Stimulated activated CD8-positive, alpha-beta memory T cell treated with anti-CD3 and anti-CD28 coated beads, Interleukin-4, amount 100 ng/mL, for 4 hours (primary cell): ENCODE data around the gene ZSCAN31.

Source experiments
- DNase-seq, 2 donors: peaks; one replicate each; pipeline ENCODE4 v3.0.0-alpha.2; 2020; ENCODE audit warnings: low read depth in 2 of 2, low spot score in 1 of 2

Gene ZSCAN31

DNA sequence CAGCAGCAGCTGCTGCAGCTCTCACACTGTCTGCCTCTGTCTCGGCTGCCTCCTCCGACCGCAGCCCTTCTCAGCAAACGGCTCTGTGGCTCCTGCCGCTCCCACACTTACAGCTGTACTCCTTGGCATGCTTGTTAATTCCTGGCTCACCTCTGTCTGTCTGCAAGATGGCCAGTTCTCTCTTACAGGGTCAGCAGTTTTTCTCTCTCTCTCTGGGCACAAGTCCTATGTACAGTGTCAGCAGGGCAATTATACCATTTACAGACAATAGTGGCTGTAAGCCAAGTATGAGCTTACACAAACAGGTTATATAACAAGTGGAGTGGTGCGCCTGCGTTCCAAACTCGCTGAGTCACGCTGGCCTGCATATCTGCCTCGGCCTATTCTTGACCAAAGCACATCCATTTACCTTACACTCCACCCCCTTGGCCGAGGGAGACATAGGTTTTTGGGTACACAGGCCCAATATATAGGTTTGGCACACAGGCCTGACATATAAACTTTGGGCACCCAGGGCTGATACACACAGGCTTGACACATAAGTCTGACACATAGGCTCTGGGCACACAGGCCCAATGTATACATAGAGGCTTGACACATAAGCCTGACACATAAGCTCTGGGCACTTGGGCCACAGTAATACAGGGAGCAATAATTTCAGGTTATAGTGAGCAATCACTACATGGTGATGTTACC lies 18.2 kb upstream of the ZSCAN31 start:
- DNase-seq, result no peak

DNA sequence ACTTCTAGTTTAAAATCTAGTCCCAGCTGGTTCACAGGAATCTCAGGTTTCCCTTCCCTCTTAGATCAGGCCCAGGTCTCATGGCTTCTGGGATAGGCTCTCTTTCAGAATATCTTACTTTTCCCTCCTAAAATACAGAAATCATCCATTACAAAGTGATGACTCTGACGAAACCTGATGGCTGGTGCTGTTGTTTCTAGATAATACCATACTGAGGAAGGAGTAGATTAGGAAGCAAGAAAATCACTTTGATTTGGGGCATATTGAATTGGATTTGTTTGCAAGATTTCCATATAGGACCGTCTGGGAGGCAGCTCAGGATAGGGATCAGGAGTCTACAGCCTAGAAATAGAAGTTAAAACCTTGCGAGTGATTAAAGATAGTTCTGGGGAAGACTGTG lies 17.4 kb upstream of the ZSCAN31 start:
- no peak for DNase-seq

GRCh38 chr6:28351493-28351925 lies 15.6 kb upstream of the ZSCAN31 start:
- DNase-seq, result no peak

DNA sequence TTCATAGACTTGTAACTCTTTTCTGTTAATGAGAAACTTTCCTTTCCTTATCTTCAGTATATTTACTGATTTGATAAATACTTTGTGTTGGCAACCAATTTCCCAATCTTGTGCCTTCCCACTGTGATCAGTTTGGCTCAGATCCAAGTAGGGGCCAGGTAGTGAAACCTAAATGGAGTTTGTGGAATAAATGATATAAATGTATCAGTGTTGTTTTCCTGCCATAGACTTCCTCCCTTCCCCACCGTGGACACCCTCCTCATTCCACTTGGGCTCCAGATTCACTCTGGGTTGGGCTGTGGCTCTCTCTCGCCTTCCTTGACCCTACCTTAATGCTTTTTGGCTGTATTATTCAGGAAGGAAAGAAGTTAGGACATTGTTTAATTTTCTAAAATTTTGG lies 15.1 kb upstream of the ZSCAN31 start:
- no peak for DNase-seq

GRCh38 chr6:28349892-28350737 lies 14.2 kb upstream of the ZSCAN31 start, which contains the start of gene ZKSCAN3:
Gene ZKSCAN3 (plus strand): TSS chr6:28349947. CDS start chr6:28359587, 9,640 bp downstream.
- peak; percentile 64 to 76 for DNase-seq

- DNase-seq, result no peak
These were observed 13.5 kb upstream of the ZSCAN31 start for GRCh38 chr6:28349344-28349891.

GRCh38 chr6:28347119-28347518 lies 11.2 kb upstream of the ZSCAN31 start:
- no peak for DNase-seq

GRCh38 chr6:28345201-28345600 lies 9.3 kb upstream of the ZSCAN31 start:
- no peak for DNase-seq

GRCh38 chr6:28343898-28344677 lies 8.1 kb upstream of the ZSCAN31 start:
- no peak for DNase-seq

GRCh38 chr6:28340310-28341095 lies 4.6 kb upstream of the ZSCAN31 start:
- no peak for DNase-seq

DNA sequence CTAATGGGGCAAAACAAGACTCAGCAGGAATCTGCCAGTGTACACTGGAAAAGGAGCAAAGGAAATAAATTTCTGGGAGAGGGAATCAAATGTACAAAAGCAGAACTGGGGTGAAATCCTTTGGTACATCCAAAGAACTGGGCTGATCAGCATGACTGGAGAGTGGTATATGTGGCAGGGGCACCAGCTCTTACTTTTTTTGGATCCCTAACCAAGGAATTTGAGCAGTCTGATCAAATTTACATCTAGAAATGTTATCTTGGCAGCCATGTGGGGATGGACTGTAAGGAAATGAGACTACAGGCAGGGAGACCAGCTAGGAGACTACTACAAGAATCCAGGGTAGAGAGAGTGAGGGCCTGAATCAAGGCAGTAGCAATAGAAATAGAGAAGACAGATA lies 1.2 kb upstream of the ZSCAN31 start:
- DNase-seq, result no peak

DNA sequence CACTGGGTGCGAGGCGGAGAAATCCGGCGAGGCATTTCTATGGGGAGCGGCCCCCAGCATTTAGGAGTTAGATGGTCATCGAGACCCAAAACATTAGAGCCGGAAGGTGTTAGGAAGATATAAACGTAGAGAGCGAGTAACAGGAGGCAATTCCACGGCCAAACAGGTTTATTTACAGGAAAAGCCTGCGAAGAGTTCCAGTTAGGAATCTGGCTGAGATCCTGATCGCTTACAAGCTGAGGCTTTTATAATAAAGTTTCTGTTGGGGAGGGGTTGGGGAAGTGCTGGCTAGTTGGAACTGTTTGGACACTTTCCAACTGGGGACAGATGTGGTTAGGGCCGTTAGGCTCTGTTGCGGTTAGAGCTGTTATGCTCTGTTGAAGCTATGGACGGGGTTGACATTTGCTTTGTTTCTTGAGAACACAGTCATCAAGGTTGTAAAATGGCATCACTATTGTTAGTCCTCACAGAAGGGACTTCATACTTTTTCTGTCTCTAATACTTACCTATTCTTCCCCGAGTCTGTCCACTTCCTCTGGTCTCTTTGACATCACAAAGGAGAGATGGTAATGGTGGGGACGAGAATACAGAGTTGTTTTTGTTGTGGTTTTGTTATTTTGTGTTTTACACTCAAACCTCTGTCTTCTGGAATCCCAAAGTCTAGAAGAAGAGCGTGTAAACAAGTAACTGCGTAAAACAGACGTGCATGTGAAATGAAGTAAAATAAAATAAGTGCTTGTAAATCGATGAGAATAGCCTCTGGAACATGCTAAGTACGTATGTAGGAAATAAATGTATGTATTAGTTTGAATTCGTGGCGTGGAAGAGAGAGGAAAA lies 554 bp upstream of the ZSCAN31 start:
- DNase-seq, result no peak

DNA sequence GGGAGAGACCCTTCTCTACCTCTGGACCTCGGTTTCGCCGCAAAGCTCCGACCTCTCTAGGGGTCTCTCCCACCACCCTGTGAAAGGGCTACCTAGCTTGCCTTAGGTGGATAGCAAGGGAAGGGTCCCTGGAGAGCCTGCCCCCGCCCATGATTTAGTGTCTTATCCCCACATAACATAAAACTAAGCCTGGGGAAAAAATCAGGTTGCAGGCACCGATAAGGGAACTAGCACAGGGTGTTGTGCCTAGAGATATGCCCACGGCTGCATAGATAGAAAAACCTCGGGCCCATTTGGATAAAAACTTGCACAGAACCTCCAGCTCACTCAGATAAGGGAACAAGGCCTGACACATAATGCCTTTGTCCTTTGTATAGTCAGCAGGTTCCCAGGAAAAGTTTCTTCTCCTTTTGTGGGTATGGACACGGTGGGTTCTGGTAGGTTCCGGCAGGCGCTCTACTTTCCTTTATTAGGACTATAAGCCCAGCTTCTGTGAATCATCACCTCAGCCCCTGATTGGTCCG lies 846 bp downstream of the ZSCAN31 start:
- no peak for DNase-seq

DNA sequence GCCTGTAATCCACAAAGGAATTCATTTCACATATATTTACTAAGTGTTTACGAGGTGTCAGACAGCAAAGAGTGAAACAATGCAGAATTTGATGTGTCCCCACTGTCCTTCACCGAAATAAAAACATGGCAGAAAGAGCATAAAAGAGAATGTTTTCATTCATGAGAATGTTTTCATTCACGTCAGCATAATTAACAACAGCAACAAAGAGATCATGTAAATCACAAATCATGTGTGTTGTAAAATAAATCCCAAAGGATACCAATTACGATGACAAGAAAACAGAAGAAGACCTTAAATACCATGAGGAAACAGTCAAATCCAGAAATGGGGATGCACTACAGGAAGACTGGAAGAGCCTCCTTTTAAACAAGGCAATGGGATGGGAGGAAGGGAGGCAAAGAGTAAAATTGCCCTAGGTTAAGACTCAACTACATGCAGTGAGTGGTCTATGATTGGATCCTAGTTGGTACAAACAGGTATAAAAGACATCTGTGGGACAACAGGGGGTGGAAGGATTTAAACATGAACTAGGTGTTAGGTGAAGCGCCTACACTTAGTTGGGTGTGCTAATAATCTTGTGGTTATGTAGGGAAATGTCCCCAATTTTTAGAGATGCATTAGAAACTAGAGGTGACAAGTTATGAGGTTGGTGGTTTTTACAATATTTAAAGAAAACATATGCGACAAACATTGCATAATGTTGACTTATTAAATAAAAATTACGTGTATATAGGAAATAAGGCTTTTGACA lies 1.5 kb downstream of the ZSCAN31 start:
- no peak for DNase-seq

- no peak for DNase-seq
These were observed 2.3 kb downstream of the ZSCAN31 start for GRCh38 chr6:28333599-28334018.

- DNase-seq, result no peak
These were observed 2.9 kb downstream of the ZSCAN31 start for GRCh38 chr6:28333047-28333446.

- no peak for DNase-seq
These were observed 5.9 kb downstream of the ZSCAN31 start for GRCh38 chr6:28330041-28330440.

DNA sequence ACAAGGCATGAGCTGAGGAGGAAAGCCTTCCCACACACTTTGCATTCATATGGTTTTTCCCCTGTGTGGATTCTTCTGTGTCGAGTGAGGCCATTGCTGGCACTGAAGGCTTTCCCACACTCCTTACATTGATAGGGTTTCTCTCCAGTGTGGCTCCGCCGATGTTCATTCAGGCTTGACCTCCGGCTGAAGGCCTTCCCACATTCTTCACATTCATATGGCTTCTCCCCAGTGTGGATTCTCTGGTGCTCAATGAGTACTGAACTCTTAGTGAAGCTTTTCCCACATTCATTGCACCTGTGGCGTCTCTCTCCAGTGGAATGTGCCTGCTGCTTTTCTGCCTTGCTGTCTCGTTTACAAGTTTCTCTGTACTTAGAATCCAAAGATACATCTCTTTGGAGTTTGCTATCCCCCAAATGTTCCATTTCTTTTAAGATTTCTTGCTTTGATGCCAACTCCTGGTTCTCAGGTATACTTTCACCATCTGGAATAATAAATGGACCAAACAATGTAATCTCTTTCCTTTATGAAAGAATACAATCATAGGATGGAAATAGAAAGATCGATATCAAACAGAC lies 9.5 kb downstream of the ZSCAN31 start:
- no peak for DNase-seq
